NCI-H2029 treated with DMSO at 0.1 percent for 48 hours (cell line): ENCODE results near the gene ZYG11A.

Source experiments
- DNase-seq: peaks from one replicate; lab custom pipeline; 2025; lab: John Stamatoyannopoulos, UW

The ZYG11A gene

GRCh38 chr1:52918201-52918600 lies 75.6 kb downstream of the ZYG11A start:
- DNase-seq: no peak

GRCh38 chr1:52919051-52919722 lies 76.6 kb downstream of the ZYG11A start:
- no peak for DNase-seq

GRCh38 chr1:52919723-52920483 lies 77.3 kb downstream of the ZYG11A start:
- no peak for DNase-seq

- no peak for DNase-seq
Observed at GRCh38 chr1:52920791-52921291, 78.3 kb downstream of the ZYG11A start.

- DNase-seq: peak; percentile 72
Observed at GRCh38 chr1:52925571-52926005, 83.0 kb downstream of the ZYG11A start.

GRCh38 chr1:52926864-52927211 lies 84.3 kb downstream of the ZYG11A start:
- DNase-seq: peak; percentile 74

- DNase-seq: no peak
Observed at GRCh38 chr1:52927212-52928014, 84.9 kb downstream of the ZYG11A start, which contains the start of gene SCP2. SCP2 (plus strand) TSS chr1:52927276; CDS start chr1:52927397, 121 bp downstream.

GRCh38 chr1:52928015-52928404 lies 85.5 kb downstream of the ZYG11A start:
- DNase-seq: no peak

- DNase-seq: no peak
Observed at GRCh38 chr1:52929019-52929418, 86.5 kb downstream of the ZYG11A start.

GRCh38 chr1:52937433-52938182 lies 95.0 kb downstream of the ZYG11A start:
- no peak for DNase-seq

- no peak for DNase-seq
Observed at GRCh38 chr1:52938183-52938451, 95.6 kb downstream of the ZYG11A start.

GRCh38 chr1:52943876-52944416 lies 101.4 kb downstream of the ZYG11A start:
- no peak for DNase-seq

GRCh38 chr1:52944566-52944965 lies 102.0 kb downstream of the ZYG11A start:
- no peak for DNase-seq
